ENCODE results near the gene HPS1.

Gene HPS1

GRCh38 chr10:98460837-98461499 is 14.2 kb upstream of the HPS1 start (continued):
- TF ChIP-seq SP3 (tag by site-specific recombination; IDR thresholded peaks at IDR 0.05) (peak; percentile 30; the same call in 1 of the 2 replicates), ZNF2 (tag by site-specific recombination; IDR thresholded peaks at IDR 0.05) (no peak), ZBTB48 (tag by site-specific recombination; IDR thresholded peaks at IDR 0.05) (no peak), KLF17 (tag by site-specific recombination; IDR thresholded peaks at IDR 0.05) (peak; percentile 71), ZNF416 (tag by site-specific recombination; IDR thresholded peaks at IDR 0.05) (no peak), ZFP3 (tag by site-specific recombination; IDR thresholded peaks at IDR 0.05; ENCODE audit: low read depth) (no peak), ZNF529 (tag by site-specific recombination; IDR thresholded peaks at IDR 0.05; ENCODE audit: insufficient replicate concordance) (no peak), ZNF280D (tag by site-specific recombination; IDR thresholded peaks at IDR 0.05) (no peak), ATF2 (tag by site-specific recombination; IDR thresholded peaks at IDR 0.05; ENCODE audit: low read depth) (peak; percentile 86), ZNF366 (tag by site-specific recombination; conservative IDR thresholded peaks at IDR 0.05) (peak; percentile 89), ZNF571 (tag by site-specific recombination; IDR thresholded peaks at IDR 0.05) (no peak), FEZF1 (tag by site-specific recombination; IDR thresholded peaks at IDR 0.05) (peak; percentile 59), ZNF639 (tag by site-specific recombination; IDR thresholded peaks at IDR 0.05) (peak; percentile 83), ZNF404 (tag by site-specific recombination; IDR thresholded peaks at IDR 0.05) (no peak), ZNF692 (tag by site-specific recombination; IDR thresholded peaks at IDR 0.05) (peak; percentile 91), ZNF843 (tag by site-specific recombination; IDR thresholded peaks at IDR 0.05) (peak; percentile 63; the same call in 1 of the 2 replicates), ZSCAN4 (tag by site-specific recombination; IDR thresholded peaks at IDR 0.05) (no peak), ZNF37A (tag by site-specific recombination; IDR thresholded peaks at IDR 0.05) (no peak), ZBTB26 (tag by site-specific recombination; optimal IDR thresholded peaks at IDR 0.05) (no peak), PATZ1 (tag by site-specific recombination; IDR thresholded peaks at IDR 0.05) (no peak; the same call in 1 of the 2 replicates), YY2 (tag by site-specific recombination; IDR thresholded peaks at IDR 0.05) (no peak), ZNF24 (tag by site-specific recombination; IDR thresholded peaks at IDR 0.05) (no peak), ZNF175 (tag by site-specific recombination; IDR thresholded peaks at IDR 0.05) (no peak), INSM2 (tag by site-specific recombination; IDR thresholded peaks at IDR 0.05) (peak; percentile 61; the same call in 1 of the 2 replicates), ZXDB (tag by site-specific recombination; IDR thresholded peaks at IDR 0.05) (peak; percentile 61; the same call in 1 of the 2 replicates)

All from HEK293 (cell line).